Measurements from ENCODE around the gene CHN2. TPM values are rescaled to one million over a fixed set of nuclear protein-coding genes. Genes with fewer than 3 reads are reported as not detected.
A peak's percentile ranks its signal among the peaks of the same experiment; 100 is the strongest.
"Not testable (repeated sequence)": the region's sequence is repeated elsewhere in the genome, so short reads cannot be mapped to it uniquely, and the experiment has no call there.

Gene CHN2
- total RNA-seq, 1 donor from 2014 or later = 36.1 TPM

DNA sequence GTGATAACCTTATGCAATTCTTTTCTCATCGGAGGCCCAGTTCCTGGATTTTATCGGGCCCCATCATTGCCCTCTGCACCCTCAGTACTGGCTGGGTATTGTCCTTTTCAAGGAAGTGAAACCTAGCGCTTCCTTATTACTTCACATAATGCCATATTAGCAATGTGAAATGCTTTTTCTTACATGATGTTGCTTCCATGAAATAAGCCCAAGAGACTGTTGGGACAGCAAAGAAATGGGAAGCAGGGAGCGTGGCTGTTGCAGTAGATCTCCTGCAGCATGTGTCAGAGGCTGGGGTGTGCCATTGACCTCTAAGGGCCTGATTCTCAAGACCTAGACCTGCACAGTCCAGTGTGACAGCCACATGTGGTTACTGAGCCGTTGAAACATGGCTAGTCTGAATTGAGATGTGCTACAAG lies 8.1 kb downstream of the CHN2 start:
- no peak overlapping the region for H3K4me3 ChIP-seq
- H3K4me1 ChIP-seq = no peaks in the 10 kb centered on the region
- no peak overlapping the region for H3K27ac ChIP-seq (replicated peaks)
- intact Hi-C loops (cut with micrococcal nuclease) = no loop called here
- TF ChIP-seq, protein P1, sequence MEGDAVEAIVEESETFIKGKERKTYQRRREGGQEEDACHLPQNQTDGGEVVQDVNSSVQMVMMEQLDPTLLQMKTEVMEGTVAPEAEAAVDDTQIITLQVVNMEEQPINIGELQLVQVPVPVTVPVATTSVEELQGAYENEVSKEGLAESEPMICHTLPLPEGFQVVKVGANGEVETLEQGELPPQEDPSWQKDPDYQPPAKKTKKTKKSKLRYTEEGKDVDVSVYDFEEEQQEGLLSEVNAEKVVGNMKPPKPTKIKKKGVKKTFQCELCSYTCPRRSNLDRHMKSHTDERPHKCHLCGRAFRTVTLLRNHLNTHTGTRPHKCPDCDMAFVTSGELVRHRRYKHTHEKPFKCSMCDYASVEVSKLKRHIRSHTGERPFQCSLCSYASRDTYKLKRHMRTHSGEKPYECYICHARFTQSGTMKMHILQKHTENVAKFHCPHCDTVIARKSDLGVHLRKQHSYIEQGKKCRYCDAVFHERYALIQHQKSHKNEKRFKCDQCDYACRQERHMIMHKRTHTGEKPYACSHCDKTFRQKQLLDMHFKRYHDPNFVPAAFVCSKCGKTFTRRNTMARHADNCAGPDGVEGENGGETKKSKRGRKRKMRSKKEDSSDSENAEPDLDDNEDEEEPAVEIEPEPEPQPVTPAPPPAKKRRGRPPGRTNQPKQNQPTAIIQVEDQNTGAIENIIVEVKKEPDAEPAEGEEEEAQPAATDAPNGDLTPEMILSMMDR (IDR thresholded peaks at IDR 0.05; ENCODE audit: borderline replicate concordance) = no peak
- no peak for DNase-seq
- no peaks in the 10 kb centered on the region for H3K36me3 ChIP-seq
- no peaks in the 10 kb centered on the region for H3K9me3 ChIP-seq (replicated peaks)
- no peaks in the 10 kb centered on the region for H3K27me3 ChIP-seq (ENCODE audit: low read depth)

DNA sequence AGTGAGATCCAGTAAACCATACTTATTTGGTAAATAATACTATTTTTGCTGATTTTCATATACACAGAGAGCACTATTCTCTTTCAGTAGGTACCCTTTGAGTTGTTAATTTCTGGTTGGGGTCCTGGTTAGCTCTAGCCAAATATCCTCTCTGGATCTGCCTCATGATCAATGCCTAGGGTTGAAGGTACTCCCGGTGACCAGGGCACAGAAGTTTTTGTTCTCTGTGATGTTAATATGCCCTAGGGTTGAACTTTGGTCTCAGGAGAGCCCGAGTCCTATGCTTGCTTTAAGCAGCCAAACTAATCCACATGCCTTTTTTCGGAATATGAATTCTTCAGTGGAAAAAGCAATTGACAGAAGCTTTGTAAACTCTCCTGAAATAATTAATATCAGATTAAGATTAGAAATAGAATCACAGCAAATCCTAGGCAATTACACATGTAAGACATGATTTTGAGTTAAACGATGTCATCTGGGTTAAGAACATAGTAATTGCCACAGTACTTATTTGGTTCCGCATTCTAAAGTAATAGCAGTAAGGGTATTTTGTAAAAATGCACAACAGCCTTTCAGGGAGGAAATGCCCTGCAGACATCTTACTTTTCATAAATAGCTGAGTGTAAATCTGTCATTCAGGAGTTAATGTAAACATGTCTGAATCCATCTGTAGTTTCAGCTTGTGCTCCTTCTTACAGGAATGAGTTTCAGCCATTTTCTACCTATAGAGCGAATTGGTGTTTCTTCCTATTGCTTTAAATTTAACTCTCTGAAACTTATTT lies 10.1 kb downstream of the CHN2 start:
- TF ChIP-seq, protein P1 (IDR thresholded peaks at IDR 0.05; ENCODE audit: borderline replicate concordance) = no peak
- DNase-seq = no peak
- Histone ChIP-seq H3K36me3 (no peaks in the 10 kb centered on the region), H3K27ac (replicated peaks) (no peak overlapping the region), H3K4me3 (no peak overlapping the region), H3K4me1 (no peaks in the 10 kb centered on the region), H3K9me3 (replicated peaks) (no peaks in the 10 kb centered on the region), H3K27me3 (ENCODE audit: low read depth) (no peaks in the 10 kb centered on the region)
- intact Hi-C loops (cut with micrococcal nuclease) = no loop called here

DNA sequence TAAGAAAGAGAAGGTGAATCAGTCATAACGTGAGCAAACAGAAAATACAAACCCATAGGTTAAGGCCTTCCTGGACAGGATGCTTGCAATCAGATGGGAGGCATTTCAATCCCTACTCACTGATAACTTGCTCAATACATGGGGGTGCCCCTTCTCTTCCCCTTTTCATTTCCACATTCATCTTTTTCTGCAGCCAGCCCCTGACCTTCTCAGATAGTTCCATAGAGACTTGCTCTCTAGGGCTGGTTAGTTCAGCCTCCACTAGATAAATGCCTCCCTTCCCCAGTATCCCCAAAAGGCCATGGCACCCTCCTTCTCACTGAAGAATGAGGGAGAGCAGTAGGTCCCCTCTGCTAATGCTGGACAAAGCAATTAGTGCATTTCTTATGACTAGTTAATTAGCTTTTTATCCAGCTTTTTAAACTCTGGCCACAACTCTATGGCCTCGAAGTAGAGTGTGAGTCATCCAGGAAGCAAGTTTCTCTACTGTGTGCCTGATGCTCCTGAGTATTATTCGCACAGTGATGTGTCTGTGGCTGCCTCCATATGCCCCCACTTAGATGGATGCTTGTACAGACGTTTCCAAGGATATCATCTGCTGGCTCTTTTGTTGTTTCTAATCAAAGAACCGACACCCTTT lies 12.7 kb downstream of the CHN2 start:
- H3K9me3 ChIP-seq (replicated peaks) = no peaks in the 10 kb centered on the region
- no peaks in the 10 kb centered on the region for H3K36me3 ChIP-seq
- H3K4me3 ChIP-seq = no peak overlapping the region
- H3K27me3 ChIP-seq (ENCODE audit: low read depth) = no peaks in the 10 kb centered on the region
- DNase-seq = no peak
- TF ChIP-seq, protein P1 (IDR thresholded peaks at IDR 0.05; ENCODE audit: borderline replicate concordance) = no peak
- intact Hi-C loops (cut with micrococcal nuclease) = no loop called here
- no peaks in the 10 kb centered on the region for H3K4me1 ChIP-seq
- H3K27ac ChIP-seq (replicated peaks) = no peak overlapping the region

DNA sequence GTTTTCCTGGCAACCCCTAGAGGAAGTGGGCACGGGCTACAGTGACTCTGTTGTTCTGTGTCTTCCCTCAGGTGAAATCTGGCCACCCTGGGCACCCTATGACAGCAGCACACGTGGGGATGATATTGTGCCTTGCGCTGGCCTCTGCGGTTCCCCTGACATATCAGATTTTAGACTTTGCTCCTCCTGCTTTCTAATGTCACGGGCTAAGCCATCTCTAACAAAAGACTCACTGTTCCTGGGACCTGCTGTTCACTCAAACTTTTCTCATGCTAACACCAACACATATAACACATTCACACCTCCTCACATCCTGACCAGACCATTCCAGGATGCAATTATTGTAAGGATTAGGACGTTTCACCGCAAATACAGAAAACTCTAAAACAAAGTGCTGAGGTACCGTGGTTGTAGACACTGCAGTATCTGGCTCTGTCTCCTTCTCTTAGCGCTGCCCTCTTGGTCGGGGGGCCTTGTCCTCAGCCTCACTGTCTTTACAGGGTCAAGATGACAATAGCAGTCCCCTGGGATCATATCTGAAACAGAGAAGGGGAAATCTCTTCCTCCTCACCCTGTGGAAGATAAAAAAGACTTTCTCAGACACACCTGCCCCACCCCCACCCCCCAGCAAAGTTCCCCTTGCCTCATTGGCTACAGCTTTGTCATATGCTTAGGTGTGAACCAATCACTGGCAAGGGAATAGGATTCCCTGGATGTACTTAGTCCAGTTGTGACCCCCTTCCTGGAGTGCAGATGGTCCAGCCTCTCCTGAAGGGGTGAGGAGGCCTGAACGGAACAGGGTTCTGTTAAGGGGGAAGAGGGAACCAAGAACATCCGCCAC lies 14.1 kb downstream of the CHN2 start:
- no peak overlapping the region for H3K4me3 ChIP-seq
- intact Hi-C loops (cut with micrococcal nuclease) = no loop called here
- DNase-seq = no peak
- no peaks in the 10 kb centered on the region for H3K36me3 ChIP-seq
- H3K9me3 ChIP-seq (replicated peaks) = no peaks in the 10 kb centered on the region
- H3K27ac ChIP-seq (replicated peaks) = no peak overlapping the region
- TF ChIP-seq, protein P1 (IDR thresholded peaks at IDR 0.05; ENCODE audit: borderline replicate concordance) = no peak
- H3K4me1 ChIP-seq = no peaks in the 10 kb centered on the region
- no peaks in the 10 kb centered on the region for H3K27me3 ChIP-seq (ENCODE audit: low read depth)

DNA sequence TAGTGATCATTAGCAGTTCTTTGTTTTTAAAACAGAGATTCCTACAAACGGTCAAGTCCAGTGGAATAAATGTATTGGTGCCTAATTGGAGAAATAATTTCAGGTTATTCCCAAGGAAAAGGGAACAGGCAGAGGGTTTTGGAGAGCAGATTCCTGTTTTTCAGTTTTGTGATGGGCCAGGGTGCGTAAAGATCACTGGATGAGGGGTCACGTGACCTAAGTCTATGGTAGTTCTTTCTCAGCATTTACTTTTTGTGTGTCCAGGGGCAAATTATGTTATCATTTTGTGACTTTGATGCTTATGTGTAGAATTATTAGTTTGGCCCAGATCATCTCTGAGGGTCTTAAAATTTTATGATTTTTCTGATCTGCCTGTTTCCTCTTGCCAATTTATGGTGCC lies 15.2 kb downstream of the CHN2 start:
- TF ChIP-seq, protein P1 (IDR thresholded peaks at IDR 0.05; ENCODE audit: borderline replicate concordance) = no peak
- Histone ChIP-seq H3K4me3 (no peak overlapping the region), H3K36me3 (no peaks in the 10 kb centered on the region), H3K27ac (replicated peaks) (no peak overlapping the region), H3K27me3 (ENCODE audit: low read depth) (no peaks in the 10 kb centered on the region), H3K4me1 (peaks cover 3% of the 10 kb centered on the region), H3K9me3 (replicated peaks) (no peaks in the 10 kb centered on the region)
- no peak for DNase-seq
- intact Hi-C loops (cut with micrococcal nuclease) = no loop called here

DNA sequence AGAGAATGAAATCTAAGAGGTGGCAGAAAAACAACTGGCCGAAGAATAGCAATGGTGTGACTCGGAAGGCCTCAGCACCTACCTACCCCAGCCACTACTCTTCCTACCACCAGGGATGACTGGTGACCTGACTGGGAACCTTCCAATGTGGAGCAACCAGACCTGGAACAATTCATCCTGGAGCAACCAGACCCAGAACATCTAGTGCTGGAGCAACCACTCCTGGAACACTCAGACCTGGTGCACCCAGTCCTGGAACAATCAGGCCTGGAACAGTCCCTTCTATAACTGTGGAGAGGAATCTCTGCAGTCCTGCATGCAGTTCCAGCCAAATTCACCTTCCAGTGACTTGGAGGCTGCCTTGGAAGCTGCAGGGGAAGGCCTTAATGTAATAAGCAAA lies 18.2 kb downstream of the CHN2 start:
- peaks cover 15% of the 10 kb centered on the region for H3K4me1 ChIP-seq
- H3K27me3 ChIP-seq (ENCODE audit: low read depth); intact Hi-C loops (cut with micrococcal nuclease); DNase-seq; H3K9me3 ChIP-seq (replicated peaks); H3K36me3 ChIP-seq; H3K4me3 ChIP-seq: not testable (repeated sequence)
- peak overlapping the region; percentile 41 for H3K27ac ChIP-seq (replicated peaks)
